NCI-H2227 (cell line): ENCODE data around the gene P4HB.

ENCODE experiments used
- DNase-seq: peaks from one replicate; lab custom pipeline; 2025; ENCODE audit not compliant: unreplicated experiment; lab: John Stamatoyannopoulos, UW

Gene P4HB

GRCh38 chr17:81859906-81860755 is at the start of gene P4HB:
Gene P4HB, minus strand, starts transcription at chr17:81860535. Its CDS starts 64 bp downstream, at chr17:81860471.
- peak; percentile 48 for DNase-seq

GRCh38 chr17:81909231-81909630 is 48.9 kb upstream of the P4HB start:
- DNase-seq: no peak

GRCh38 chr17:81908793-81909192 is 48.5 kb upstream of the P4HB start:
- no peak for DNase-seq

- no peak for DNase-seq
Measured at GRCh38 chr17:81907219-81908145, 47.1 kb upstream of the P4HB start.

GRCh38 chr17:81906476-81907218 is 46.3 kb upstream of the P4HB start:
- no peak for DNase-seq

GRCh38 chr17:81905993-81906392 is 45.7 kb upstream of the P4HB start:
- DNase-seq: no peak

- no peak for DNase-seq
Measured at GRCh38 chr17:81905424-81905875, 45.1 kb upstream of the P4HB start.

GRCh38 chr17:81904600-81905423 is 44.5 kb upstream of the P4HB start:
- no peak for DNase-seq

GRCh38 chr17:81903896-81904599 is 43.7 kb upstream of the P4HB start:
- DNase-seq: no peak

- no peak for DNase-seq
Measured at GRCh38 chr17:81903415-81903831, 43.1 kb upstream of the P4HB start.

- no peak for DNase-seq
Measured at GRCh38 chr17:81902653-81903414, 42.5 kb upstream of the P4HB start.

GRCh38 chr17:81902023-81902652 is 41.8 kb upstream of the P4HB start, which contains the start of gene NPB:
Gene NPB, plus strand, starts transcription at chr17:81902238. Its CDS starts 40 bp downstream, at chr17:81902278.
- DNase-seq: peak; percentile 57

- DNase-seq: no peak
Measured at GRCh38 chr17:81901167-81902022, 41.1 kb upstream of the P4HB start.

- no peak for DNase-seq
Measured at GRCh38 chr17:81900181-81900820, 40.0 kb upstream of the P4HB start.

- no peak for DNase-seq
Measured at GRCh38 chr17:81899514-81900166, 39.3 kb upstream of the P4HB start.

GRCh38 chr17:81898885-81899284 is 38.5 kb upstream of the P4HB start:
- no peak for DNase-seq
